Anterior cingulate cortex (tissue), 58 donors: Measurements from ENCODE around the gene LAMC3.
"Not testable (repeated sequence)": the region's sequence is repeated elsewhere in the genome, so short reads cannot be mapped to it uniquely, and the experiment has no call there.

Source experiments
- DNase-seq, 58 donors: peaks; one replicate each; lab custom pipeline; 2025; lab: John Stamatoyannopoulos, UW

The LAMC3 gene

DNA sequence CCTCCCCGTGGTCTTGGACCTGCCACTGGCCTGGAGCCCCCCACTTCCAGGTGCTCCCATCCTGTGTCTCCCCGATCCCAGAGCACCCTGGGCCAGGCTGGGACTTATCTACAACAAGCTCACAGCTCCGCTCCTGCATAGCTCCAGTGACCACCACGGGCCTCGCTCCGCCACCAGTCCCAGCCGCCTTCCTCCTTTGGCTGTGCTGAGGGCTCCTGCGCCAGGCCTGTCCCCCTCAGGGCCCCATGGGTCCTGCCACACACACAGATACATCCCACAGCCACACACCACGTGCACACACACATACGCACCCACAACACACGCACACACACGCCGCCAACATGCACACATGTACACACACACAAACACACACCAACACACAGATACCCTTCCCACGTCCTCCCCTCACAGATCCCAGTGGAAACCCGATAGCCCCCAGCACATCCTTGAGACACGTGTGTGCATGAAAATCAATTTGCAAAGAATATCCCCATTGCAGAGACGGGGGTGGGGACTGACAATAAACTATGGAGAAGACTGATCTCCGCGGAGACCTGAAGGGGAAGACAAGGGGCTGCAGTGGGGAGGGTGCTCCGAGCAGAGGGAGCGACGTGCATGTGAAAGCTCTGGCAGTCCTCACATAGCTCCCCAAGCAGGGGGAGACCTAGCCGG lies 18.5 kb upstream of the LAMC3 start:
- no peak for DNase-seq

- no peak for DNase-seq
Measured at GRCh38 chr9:130990978-130991777, 17.8 kb upstream of the LAMC3 start.

DNA sequence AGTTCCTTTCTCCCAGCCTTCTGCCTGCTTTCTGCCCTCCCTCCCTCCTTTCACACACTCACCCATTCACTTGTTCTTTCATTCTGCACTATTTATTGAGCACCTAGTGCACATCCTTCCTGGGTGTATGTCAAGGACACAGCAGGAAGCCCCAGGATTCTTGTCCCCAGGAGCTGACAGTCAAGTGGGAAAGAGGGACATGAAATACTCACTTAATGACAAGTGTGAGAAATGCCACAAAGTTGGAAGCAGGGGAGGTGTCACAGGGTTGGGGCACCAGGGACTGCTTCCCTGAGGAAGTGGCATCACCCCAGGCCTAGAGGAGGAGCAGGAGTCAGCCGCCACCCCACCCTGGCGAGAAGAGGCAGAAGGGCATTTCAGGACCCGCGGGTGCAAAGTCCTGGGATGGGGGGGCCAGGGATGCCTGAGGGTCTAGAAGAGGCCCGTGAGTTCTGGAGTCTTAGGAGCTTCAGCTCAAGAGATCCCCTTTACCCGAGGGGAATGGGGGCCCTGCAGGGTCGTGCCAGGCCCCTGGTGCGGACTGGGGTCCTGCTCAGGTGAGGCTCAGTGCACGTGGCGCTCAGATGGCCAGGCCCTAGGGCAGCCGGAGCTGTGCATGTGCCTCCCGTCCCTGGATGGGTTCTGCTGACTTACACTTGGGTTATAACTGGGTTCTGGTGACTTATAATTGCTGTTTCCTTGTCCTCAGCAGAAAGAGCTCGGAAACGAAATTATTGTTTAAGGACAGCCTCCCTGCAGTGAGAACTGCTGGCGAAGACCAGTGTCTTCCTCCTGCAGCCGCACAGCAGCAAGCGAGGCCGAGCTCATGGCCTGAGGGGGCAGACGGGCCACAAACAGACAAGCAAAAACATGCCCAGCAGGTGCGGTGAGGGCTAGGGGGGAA lies 16.9 kb upstream of the LAMC3 start:
- no peak for DNase-seq

DNA sequence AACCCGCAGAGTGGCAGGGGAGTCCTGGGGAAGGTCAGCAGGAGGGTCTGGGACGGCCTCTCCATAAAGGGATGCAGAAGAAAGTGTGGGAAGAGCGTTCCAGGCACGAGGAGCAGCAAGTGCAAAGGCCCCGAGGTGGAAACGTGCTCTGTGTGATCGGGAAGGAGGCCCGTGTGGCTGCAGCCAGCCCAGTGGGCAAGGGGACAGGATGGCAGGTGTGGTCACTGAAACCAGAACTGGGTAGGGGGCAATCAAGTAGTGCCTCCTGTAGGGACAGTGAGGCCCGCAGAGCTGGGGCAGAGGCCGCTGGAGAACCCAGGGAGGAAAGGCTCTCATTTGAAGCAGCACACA lies 16.3 kb upstream of the LAMC3 start:
- DNase-seq = no peak

DNA sequence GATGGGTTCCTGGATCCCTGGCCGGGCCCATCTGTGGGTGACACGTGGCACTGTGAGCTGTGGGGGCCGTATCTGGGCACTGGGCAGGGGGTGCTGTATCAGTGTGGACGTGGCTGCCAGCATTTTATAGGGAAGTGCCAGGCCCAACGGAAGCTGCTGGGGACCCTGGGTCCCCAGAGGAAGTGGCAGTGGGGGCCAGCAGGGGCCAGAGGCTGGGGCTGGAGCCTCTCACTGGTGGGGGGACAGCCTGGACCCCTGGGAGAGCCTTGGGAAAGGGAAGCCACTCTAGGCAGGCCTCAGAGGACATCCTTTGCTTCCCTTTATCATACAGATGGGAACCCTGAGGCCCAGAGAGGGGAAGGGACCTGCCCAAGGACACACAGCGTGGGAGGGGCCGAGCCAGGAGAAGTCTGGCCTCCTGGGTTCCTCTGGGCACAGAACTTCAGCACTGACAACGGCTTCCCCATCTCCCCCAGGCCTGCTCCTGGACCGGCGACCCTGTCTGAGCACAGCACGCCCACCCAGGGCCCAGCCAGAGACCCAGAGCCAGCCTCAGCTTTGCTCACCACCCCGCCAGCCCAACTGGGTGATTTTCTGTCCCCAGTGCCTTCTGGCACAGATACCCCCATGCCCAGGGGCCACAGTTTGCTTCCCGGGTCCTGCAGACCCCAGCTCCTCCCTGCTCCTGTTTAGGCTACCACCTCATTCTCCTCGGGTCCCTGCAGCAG lies 15.5 kb upstream of the LAMC3 start:
- DNase-seq = no peak

GRCh38 chr9:130994135-130995085 lies 14.6 kb upstream of the LAMC3 start:
- no peak for DNase-seq

DNA sequence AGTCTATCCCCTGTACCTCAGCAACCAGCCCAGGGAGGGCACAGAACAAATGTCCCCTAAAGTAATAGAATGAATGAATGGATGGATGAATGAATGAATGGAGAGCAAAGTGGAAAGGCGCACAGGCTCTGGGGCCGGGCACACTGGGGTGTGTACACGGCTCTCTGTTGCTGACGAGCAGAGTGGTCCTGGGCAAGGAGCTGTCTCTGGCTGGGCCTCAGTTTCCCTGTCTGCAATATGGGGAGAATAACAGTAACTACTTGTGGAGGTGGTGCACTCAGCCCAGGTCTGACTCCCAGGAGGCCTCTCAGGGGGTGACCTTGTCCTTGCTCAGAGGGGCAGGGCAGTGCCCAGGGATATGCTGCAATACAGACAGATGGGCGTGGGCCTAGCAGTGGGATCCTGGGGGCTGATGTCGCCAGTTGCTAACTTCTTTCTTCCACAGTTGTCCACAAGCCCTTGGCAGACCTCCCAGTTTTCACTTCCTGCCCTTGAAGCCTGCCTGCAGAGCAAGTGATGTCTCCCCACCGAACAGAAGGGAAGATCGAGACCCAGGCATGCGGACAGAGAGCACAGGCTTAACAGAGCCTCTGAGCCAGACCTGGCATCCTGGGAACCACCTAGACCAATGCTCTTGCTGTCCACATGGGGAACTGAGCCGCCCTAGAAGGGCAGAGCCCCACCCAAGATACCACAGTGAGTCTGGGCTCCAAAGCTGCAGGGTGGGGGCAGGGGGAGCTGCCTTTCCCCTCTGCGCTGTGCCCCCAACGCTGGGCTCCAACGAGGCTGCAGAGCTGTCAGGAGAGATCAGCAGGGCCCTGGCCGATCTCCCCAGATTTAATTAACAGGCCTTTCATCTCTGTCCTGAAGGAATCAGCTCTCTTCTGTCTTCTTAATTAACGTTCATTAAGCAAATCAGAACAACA lies 13.6 kb upstream of the LAMC3 start:
- peak in 12 of 58 donors; percentile 5 to 26 (median 10) for DNase-seq

DNA sequence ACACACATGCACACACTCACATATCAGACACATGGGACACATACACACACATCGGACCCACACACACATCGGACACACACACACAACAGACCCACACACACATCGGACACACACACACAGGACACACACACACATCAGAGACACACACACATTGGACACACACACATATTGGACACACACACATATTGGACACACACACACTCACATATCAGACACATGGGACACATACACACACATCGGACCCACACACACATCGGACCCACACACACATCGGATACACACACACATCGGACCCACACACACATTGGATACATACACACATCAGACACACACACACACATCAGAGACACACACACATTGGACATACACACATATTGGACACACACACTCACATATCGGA lies 12.8 kb upstream of the LAMC3 start:
- no peak for DNase-seq

DNA sequence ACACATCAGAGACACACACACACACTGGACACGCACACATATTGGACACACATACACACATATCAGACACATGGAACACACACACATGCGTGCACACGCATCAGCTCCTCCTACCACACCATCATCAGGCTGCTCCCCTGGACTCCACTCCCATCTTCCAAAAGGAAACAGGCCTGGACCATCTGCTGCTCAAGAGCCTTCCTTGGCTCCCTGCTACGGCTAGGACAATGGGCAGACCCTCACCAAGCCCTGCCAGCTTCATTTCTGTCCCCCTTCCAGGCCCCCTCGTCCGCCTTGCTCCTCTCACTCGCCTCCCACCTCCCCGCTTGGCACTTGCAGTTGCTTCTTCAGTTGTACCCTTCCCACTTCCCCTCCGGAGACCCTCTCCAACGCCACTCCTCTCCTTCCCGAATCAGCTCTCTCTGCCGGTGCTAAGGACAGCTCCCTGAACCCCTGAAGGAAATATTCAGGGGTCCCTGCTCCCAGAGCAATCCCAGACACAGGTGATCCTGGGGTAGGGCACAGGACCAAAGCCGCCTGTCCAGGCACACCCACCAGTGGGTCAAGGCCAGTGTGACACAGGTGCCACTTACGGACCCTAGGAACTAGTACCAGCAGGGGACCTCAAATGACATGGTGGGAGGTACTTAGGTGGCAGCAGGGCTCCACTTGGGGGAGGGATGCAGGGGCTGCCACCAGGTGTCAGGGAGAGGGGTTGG lies 12.1 kb upstream of the LAMC3 start:
- DNase-seq = no peak

DNA sequence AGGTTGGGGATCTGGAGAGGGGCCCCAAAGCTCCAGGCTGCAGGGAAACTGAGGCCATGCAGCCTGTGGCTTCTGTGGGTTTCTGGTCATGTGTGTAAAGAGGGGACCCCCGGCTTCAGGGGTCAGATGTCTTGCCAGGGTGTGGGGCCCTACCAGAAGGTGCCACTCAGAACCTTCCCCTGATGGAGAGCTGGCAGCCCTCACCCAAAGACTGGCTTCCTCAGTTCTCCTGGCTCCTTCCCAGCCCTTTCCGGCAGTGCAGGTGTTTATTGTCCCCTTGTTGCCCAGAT lies 11.6 kb upstream of the LAMC3 start:
- no peak for DNase-seq

- DNase-seq = peak in 45 of 58 donors; percentile 3 to 84 (median 47)
Measured at GRCh38 chr9:130997925-130998596, 10.9 kb upstream of the LAMC3 start.

GRCh38 chr9:130998597-130999244 lies 10.3 kb upstream of the LAMC3 start:
- no peak for DNase-seq

- no peak for DNase-seq
Measured at GRCh38 chr9:130999245-130999623, 9.7 kb upstream of the LAMC3 start.

GRCh38 chr9:131000526-131000925 lies 8.4 kb upstream of the LAMC3 start:
- DNase-seq = not testable (repeated sequence)

- DNase-seq = no peak
Measured at GRCh38 chr9:131001021-131001420, 8.0 kb upstream of the LAMC3 start.

- no peak for DNase-seq
Measured at GRCh38 chr9:131001990-131002389, 7.0 kb upstream of the LAMC3 start.

DNA sequence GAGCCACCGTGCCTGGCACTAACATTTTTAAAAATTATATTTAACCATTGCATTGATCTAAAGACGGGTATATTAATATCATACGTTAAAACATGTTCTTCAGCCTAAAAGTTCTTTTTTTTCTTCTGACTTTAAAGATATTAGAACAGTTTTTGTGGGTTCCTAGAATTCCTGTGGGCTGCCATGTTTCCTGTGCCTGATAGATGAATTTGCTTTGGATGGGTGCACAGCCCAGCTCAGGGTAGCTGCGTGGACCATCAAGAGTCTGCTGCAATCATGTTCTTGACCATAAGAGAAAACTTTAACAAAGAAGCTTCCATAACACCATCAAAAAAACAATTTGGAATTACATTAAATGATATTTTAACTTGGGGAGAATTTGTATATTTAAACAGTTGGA lies 2.4 kb upstream of the LAMC3 start:
- no peak for DNase-seq
